Loucy (cell line): ENCODE results near the gene PRSS56.

Experiments
- CTCF ChIP-seq: fragments of 200-600 bp; sonication (generic); conservative IDR thresholded peaks from 2 replicates; pipeline ENCODE4 v1.5.1; 2014; ENCODE audit warnings: mild to moderate bottlenecking, antibody characterized with exemption, low read length
- EZH2phosphoT487 ChIP-seq: fragments of 200-600 bp; IDR thresholded peaks from 2 replicates; pipeline ENCODE4 v1.6.1; 2018; ENCODE audit warnings: antibody characterized with exemption, mild to moderate bottlenecking, moderate library complexity, borderline replicate concordance

- TF ChIP-seq CTCF (no peak), EZH2phosphoT487 (no peak)
Measured at GRCh38 chr2:232501794-232502390, 18.3 kb upstream of the PRSS56 start.
